Stomach (tissue), 4 donors: Measurements from ENCODE around the gene CACNA2D3.

Source experiments
- CTCF ChIP-seq, 7 experiments: fragments of 450-650 bp in 4 of 7; fragments of 200-600 bp in 3 of 7; sonication (generic) in 3 of 7; IDR thresholded peaks; one replicate each; pipeline ENCODE4 v1.5.1; 2016 to 2019; ENCODE audit warnings: antibody characterized with exemption in 7 of 7, control low read depth in 2 of 7, mild to moderate bottlenecking in 1 of 7
- EP300 ChIP-seq: sonication (generic); formaldehyde crosslinking; IDR thresholded peaks from one replicate; pipeline ENCODE4 v1.6.1; 2017; ENCODE audit warnings: antibody characterized with exemption
- POLR2A ChIP-seq, 4 donors: fragments of 450-650 bp; IDR thresholded peaks; one replicate each; pipeline ENCODE4 v1.6.1; 2016; ENCODE audit warnings: antibody characterized with exemption in 4 of 4, control low read depth in 2 of 4, mild to moderate bottlenecking in 1 of 4, moderate library complexity in 1 of 4

DNA sequence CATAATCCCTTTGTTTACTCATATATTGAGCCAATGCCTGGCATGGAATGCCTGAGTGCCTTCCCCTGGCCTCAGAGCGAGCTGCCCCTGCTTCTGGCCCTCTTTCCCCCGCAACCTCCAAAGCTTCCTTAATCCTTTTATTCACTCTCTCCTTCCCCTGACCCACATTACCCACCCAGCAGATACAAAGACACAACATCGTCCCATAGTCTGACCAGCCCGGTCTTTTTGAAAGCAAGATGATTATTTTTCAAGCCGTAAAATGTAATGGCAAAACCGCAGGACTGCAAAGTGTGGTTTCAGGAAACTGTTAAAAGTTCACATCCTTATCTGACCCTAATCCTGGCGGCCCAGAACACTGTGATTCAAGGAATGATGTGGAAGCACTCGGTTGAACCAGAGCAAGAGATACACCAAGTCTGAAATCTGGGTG lies 883.9 kb downstream of the CACNA2D3 start:
- TF ChIP-seq POLR2A (IDR thresholded peaks at IDR 0.05) (no peak), CTCF (IDR thresholded peaks at IDR 0.05) (no peak), EP300 (no peak)
